HG02885 (cell line): ENCODE data around the gene ITM2C.

Experiments used
- ATAC-seq: cut with Tn5 transposase; IDR thresholded peaks from one replicate; pipeline ENCODE4 v1.9.1; 2021; ENCODE audit warnings: mild to moderate bottlenecking; ENCODE audit not compliant: unreplicated experiment, poor library complexity

Gene ITM2C

DNA sequence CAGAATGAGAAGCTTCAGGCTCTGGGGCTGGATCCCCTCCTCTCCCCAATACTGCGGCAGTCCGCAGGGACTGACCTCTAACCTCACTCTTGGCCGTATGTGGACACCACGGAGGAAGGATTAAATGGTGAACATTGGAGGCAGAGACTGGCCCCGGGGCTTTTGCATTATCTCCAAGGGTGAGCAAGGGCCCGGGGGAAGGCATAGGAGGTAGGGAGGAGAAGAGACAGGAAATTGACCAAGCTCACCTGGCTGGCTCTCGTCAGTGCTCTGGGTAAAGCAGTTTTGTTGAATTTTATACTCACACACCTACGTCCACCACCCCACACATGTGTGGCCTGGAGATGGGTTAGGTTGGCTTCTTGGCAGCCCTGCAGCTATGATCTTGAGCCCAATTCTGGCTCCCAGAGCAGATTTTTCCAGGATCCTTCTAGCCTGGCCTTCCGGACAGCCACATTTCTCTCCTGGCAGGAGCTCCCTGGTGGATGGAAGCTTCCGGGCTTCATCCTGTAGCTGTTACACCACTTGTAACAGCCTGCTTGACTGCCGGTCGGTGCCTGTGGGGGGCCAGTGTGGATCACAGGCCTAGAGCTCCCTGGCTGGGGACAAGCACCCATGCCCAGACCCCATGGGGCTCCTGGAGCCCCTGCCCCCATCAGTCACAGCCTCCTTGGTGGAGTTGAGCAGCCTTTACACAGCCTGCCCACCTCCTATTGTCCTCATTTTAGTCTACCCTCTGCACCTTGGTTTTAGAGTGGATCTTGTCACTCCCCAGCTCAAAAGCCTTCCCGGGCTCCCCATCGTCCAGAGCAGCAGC, 7.6 kb downstream of the ITM2C start:
- ATAC-seq: peak; percentile 0

DNA sequence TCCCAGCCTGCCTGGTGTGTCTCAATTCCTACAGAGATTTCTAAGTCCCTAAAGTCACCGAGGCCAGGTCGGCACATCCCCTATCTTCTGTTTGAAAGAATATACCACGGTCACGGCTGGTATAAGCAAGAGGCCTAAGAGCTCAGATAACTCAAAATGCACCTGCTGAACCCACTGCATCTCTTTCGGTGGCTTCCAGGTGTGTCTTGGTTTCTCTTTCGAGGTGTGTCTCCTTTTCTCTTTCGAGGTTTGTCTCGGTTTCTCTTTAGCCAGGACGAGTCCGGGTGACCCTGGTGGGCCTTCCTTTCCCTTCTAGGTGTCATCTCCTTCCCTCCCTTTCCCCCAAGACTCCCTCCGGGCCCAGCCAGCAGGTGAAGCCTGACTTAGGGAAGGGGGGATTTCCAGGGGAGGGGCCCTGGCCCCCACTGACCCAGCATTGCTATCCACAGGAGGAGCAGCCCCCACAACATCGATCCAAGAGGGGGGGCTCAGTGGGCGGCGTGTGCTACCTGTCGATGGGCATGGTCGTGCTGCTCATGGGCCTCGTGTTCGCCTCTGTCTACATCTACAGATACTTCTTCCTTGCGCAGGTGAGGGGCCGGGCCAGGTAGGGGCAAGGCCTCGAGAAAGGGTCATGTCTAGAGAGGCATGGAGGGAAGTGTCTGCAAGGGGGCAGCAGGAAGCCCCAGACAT, 8.4 kb downstream of the ITM2C start:
- peak; percentile 71 for ATAC-seq

GRCh38 chr2:230873661-230874401, 9.1 kb downstream of the ITM2C start:
- ATAC-seq: peak; percentile 75

- no peak for ATAC-seq
These were observed 9.7 kb downstream of the ITM2C start for GRCh38 chr2:230874456-230874855.

- ATAC-seq: no peak
These were observed 10.1 kb downstream of the ITM2C start for GRCh38 chr2:230874876-230875275.

DNA sequence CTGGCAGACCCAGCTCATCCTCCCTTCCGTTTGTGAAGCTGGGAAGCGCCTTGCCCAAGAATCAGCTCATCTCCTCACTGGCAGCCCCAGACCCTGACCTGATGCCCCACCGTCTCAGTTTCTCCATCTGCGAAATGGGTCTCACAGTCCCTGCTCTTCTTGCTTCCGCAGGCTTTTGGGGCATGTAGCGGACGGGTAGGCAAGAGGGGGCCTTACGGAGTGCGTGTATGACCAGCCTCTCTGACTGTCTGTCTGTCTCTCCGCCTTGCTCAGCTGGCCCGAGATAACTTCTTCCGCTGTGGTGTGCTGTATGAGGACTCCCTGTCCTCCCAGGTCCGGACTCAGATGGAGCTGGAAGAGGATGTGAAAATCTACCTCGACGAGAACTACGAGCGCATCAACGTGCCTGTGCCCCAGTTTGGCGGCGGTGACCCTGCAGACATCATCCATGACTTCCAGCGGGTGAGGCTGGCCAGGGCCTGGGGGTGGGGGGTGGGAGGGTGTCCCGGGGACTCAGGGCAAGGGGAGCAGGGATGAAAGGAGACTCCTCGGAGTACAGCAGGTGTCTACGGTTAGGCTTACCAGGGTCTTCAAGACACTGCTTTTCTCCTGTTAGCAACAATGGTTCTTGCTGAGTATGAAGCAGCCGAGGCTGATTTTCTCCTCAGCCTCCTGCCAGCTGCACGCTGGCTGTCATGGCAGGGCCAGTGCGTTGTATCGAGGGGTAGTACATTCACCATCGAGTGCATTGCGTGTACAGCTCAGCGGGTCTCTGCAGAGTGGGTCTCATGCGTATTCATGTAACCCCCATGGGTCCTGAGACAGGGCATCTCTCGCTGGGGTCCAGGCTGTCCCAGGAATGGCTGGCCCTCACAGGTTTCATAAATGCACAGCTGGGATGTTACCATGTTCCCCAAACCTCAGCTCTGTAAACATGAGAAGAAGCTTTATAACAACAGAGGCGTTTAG, 10.9 kb downstream of the ITM2C start:
- ATAC-seq: no peak

- ATAC-seq: no peak
These were observed 12.5 kb downstream of the ITM2C start for GRCh38 chr2:230877116-230877758.

- no peak for ATAC-seq
These were observed 13.2 kb downstream of the ITM2C start for GRCh38 chr2:230877759-230878598.

DNA sequence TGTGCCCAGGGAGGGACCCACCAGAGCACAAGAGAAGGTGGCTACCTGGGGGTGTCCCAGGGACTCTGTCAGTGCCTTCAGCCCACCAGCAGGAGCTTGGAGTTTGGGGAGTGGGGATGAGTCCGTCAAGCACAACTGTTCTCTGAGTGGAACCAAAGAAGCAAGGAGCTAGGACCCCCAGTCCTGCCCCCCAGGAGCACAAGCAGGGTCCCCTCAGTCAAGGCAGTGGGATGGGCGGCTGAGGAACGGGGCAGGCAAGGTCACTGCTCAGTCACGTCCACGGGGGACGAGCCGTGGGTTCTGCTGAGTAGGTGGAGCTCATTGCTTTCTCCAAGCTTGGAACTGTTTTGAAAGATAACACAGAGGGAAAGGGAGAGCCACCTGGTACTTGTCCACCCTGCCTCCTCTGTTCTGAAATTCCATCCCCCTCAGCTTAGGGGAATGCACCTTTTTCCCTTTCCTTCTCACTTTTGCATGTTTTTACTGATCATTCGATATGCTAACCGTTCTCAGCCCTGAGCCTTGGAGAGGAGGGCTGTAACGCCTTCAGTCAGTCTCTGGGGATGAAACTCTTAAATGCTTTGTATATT, 14.0 kb downstream of the ITM2C start:
- ATAC-seq: no peak

DNA sequence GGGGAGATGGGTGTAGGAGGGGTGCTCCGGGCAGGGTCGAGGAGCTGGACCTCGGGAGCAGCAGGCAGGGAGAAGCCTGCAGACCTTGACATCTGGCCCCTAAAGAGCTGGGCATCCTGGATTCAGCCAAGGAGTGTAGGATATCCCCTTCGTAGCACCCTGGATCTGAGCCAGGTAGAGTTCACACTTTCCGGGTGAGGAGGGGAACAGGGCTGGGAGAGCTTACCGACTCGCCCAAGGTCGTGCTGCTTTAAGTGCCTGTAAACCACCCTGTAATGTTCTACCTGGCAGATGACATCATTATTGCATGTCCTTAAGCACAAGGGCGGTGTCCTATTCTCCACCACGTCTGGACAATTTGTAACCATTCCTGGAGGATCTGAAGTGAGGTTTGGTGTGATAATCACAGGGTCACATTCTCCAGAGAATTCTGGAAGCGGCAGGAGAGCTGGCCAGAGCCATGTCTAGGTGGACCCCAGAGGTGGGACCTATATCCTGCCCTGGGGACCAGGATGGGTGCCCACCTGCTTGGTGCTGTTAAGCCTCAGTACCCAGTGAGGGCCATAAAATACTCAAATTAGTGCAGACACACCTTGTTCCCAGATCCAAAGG, 14.6 kb downstream of the ITM2C start:
- ATAC-seq: no peak

- ATAC-seq: no peak
These were observed 15.1 kb downstream of the ITM2C start for GRCh38 chr2:230879891-230880290.

DNA sequence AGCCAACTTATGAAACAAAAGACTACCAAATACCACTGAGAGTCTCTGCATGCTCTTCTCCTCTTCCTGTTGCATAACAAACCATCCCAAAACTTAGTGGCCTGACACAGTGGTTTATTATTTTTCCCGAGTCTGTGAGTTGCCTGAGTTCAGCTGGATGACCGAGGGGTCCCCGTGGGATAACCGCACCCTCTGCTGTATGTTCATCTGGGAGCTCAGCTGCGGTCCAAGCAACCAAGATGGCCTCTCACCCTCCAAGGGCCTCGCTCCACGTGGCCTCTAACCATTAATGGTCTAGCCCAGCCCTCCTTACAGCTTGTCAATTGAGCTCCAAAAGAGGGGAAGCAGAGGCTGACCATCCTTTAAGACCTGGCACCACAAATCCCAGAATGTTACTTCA, 17.1 kb downstream of the ITM2C start:
- ATAC-seq: no peak

DNA sequence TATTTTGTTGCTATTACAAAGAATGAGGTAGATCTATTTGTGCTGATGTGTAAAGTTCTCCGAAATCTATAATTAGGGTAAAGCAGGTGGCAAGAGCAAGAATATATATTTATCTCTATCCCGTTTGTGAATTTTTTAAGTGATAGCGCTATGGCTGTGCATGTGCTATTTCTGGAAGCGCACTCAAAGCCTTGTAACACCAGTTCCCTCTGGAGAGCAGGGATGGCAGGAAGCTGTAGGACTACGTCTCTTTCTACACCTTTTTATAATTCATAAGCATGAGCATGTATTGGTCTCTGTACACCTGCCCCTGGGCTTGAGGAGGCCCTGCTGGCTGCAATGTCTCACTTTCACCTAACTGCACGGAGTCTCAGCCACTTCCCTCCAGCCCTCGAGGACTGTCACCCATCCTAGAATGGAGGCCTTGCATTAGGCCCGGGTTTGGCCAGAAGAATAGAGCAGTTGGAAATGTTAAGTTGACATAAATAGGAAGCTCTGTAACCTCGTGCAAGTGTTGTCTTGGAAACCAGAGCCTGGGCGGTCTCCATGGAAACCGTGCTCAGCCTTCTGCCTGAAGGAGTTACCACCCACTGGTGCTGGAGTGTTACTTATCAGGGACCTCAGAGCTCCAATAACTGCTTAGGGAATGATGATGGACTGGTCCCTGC, 20.9 kb downstream of the ITM2C start:
- ATAC-seq: no peak

DNA sequence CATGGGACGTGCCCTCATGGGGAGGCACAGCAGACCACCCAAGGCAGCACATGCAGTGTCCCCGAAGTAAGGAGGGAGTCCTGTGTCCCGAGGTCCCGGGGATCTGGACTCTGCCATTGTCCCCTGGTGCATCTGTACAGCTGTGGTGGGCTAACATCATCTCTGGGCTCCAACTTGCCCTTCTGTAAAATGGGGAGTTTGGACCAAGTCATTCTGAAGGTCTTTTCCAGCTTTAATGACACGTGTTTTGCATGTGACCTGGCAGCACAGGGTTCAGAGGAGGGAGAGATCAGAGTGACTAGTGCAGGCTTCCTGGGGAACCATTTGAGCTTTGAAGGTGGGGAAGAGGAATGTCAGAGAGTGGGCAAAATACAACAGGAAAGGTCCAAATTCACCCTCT, 21.5 kb downstream of the ITM2C start:
- ATAC-seq: no peak

- no peak for ATAC-seq
These were observed 21.9 kb downstream of the ITM2C start for GRCh38 chr2:230886671-230887071.

- no peak for ATAC-seq
These were observed 22.6 kb downstream of the ITM2C start for GRCh38 chr2:230887342-230887741.

- ATAC-seq: no peak
These were observed 24.2 kb downstream of the ITM2C start for GRCh38 chr2:230888824-230889400.
